HCT116 (cell line): Measurements from ENCODE around the gene PLOD2. TPM values are rescaled to one million over a fixed set of nuclear protein-coding genes. Genes with fewer than 3 reads are reported as not detected.

Experiments
- ATAC-seq: fragments of 200-7000 bp; cut with Tn5 transposase; 2 replicates; pipeline ENCODE4 v1.9.1; 2020; ENCODE audit warnings: mild to moderate bottlenecking, moderate library complexity
- BruUV-seq: library from RNA; stranded (reverse); fragments of 400-500 nt; replicated peaks from 2 replicates; lab custom pipeline; 2021; lab: Mats Ljungman, UMichigan
- CTCF ChIA-PET: fragments of 300-600 bp; sonication (Branson Sonifier 250); formaldehyde crosslinking; loops from one replicate; lab custom pipeline; 2021; ENCODE audit warnings: antibody characterized with exemption; lab: Charles Lee
- POLR2A ChIA-PET: fragments of 300-600, 350-600 bp; sonication (Branson Sonifier 250); formaldehyde crosslinking; loops from one replicate; lab custom pipeline; 2021; ENCODE audit warnings: antibody characterized with exemption; lab: Charles Lee
- RAD21 ChIA-PET, 2 experiments: fragments of 300-600 bp; sonication (Branson Sonifier 250); formaldehyde crosslinking; loops; one replicate each; lab custom pipeline; 2023; ENCODE audit warnings: low total read pairs in 2 of 2; ENCODE audit not compliant: uncharacterized antibody in 2 of 2, unreplicated experiment in 2 of 2, low non-redundant PET in 1 of 2; lab: Charles Lee
- DNase-seq: peaks from one replicate; pipeline ENCODE4 v3.0.0-alpha.2; 2010; ENCODE audit warnings: low read depth, low spot score
- H2AFZ ChIP-seq: fragments of 200-600 bp; shearing (Covaris generic), sonication (generic); 2 replicates; pipeline ENCODE4 v1.6.1; 2017; ENCODE audit warnings: low read depth, mixed run types, mixed read lengths, antibody characterized with exemption, low read length; ENCODE audit not compliant: poor library complexity, severe bottlenecking
- H3K27ac ChIP-seq: 2 replicates; pipeline ENCODE4 v1.5.1; 2012; ENCODE audit warnings: low read depth, low read length
- H3K27me3 ChIP-seq: fragments of 200-600 bp; sonication (generic); 2 replicates; pipeline ENCODE4 v1.6.1; 2016; ENCODE audit warnings: mixed run types, low read length, mixed read lengths; ENCODE audit not compliant: insufficient read depth
- H3K36me3 ChIP-seq, 2 experiments: fragments of 200-500 bp in 1 of 2; fragments of 200-600 bp in 1 of 2; sonication (Bioruptor generic) in 1 of 2; sonication (generic) in 1 of 2; 2 replicates each; pipeline versions ENCODE4 v1.5.1 to v1.6.1; 2014 to 2016; ENCODE audit warnings: low read length in 2 of 2, inconsistent platforms in 1 of 2, mixed read lengths in 1 of 2, mixed run types in 1 of 2; ENCODE audit not compliant: insufficient read depth in 2 of 2, control insufficient read depth in 1 of 2
- H3K4me1 ChIP-seq, 2 experiments: fragments of 200-600 bp in 1 of 2; sonication (generic) in 1 of 2; 2 replicates each; pipeline versions ENCODE4 v1.5.1 to v1.6.1; 2012 to 2017; ENCODE audit warnings: low read length in 2 of 2, inconsistent platforms in 1 of 2, mild to moderate bottlenecking in 1 of 2, mixed read lengths in 1 of 2, mixed run types in 1 of 2, moderate library complexity in 1 of 2; ENCODE audit not compliant: insufficient read depth in 2 of 2, control insufficient read depth in 1 of 2
- H3K4me2 ChIP-seq: fragments of 200-600 bp; sonication (generic); 2 replicates; pipeline ENCODE4 v1.6.1; 2017; ENCODE audit warnings: mixed run types, low read length, mixed read lengths
- H3K4me3 ChIP-seq, 2 experiments: fragments of 200-600 bp in 1 of 2; sonication (generic) in 1 of 2; replicated peaks in 1 of 2; 2 replicates each; pipeline ENCODE4 v1.5.1; 2011 to 2016; ENCODE audit warnings: low read length in 2 of 2, control low read depth in 1 of 2, low read depth in 1 of 2, mild to moderate bottlenecking in 1 of 2, mixed read lengths in 1 of 2, mixed run types in 1 of 2
- H3K79me2 ChIP-seq: fragments of 200-600 bp; sonication (generic); 2 replicates; pipeline ENCODE4 v1.6.1; 2017; ENCODE audit warnings: mild to moderate bottlenecking, mixed run types, low read length, moderate library complexity, mixed read lengths; ENCODE audit not compliant: insufficient read depth
- H3K9ac ChIP-seq: fragments of 200-600 bp; sonication (generic); 2 replicates; pipeline ENCODE4 v1.6.1; 2016; ENCODE audit warnings: low read length, mixed read lengths
- H3K9me2 ChIP-seq: fragments of 200-600 bp; sonication (generic), shearing (Covaris generic); 2 replicates; pipeline ENCODE4 v1.6.1; 2017; ENCODE audit warnings: mixed run types, mild to moderate bottlenecking, moderate library complexity; ENCODE audit not compliant: insufficient read depth
- H3K9me3 ChIP-seq, 2 experiments: fragments of 200-500 bp in 1 of 2; fragments of 200-600 bp in 1 of 2; sonication (Bioruptor generic) in 1 of 2; sonication (generic) in 1 of 2; 2 replicates each; pipeline ENCODE4 v1.6.1; 2014 to 2017; ENCODE audit warnings: low read length in 2 of 2, mixed read lengths in 2 of 2, inconsistent platforms in 1 of 2, low read depth in 1 of 2, mild to moderate bottlenecking in 1 of 2, mixed run types in 1 of 2, moderate library complexity in 1 of 2; ENCODE audit not compliant: control insufficient read depth in 1 of 2, insufficient read depth in 1 of 2
- H4K20me1 ChIP-seq: fragments of 200-600 bp; sonication (generic), shearing (Covaris generic); 2 replicates; pipeline ENCODE4 v1.6.1; 2017; ENCODE audit warnings: mixed run types, mild to moderate bottlenecking, moderate library complexity; ENCODE audit not compliant: insufficient read depth
- ATF3 ChIP-seq: IDR thresholded peaks from 2 replicates; pipeline ENCODE4 v1.6.1; 2012
- CEBPB ChIP-seq: IDR thresholded peaks from 2 replicates; pipeline ENCODE4 v1.6.1; 2012; ENCODE audit warnings: low read depth
- CTCF ChIP-seq, 3 experiments: fragments of 200-600 bp in 1 of 3; sonication (generic) in 1 of 3; IDR thresholded peaks in 2 of 3; conservative IDR thresholded peaks in 1 of 3; 2 replicates each; pipeline ENCODE4 v1.5.1; 2012 to 2017; ENCODE audit warnings: low read depth in 2 of 3, low read length in 2 of 3, antibody characterized with exemption in 1 of 3, borderline replicate concordance in 1 of 3, control low read depth in 1 of 3, mild to moderate bottlenecking in 1 of 3, mixed read lengths in 1 of 3, mixed run types in 1 of 3, moderate library complexity in 1 of 3; ENCODE audit not compliant: insufficient read depth in 1 of 3
- EZH2phosphoT487 ChIP-seq: fragments of 200-600 bp; IDR thresholded peaks from 2 replicates; pipeline ENCODE4 v1.6.1; 2018; ENCODE audit warnings: antibody characterized with exemption, borderline replicate concordance
- FOSL1 ChIP-seq: IDR thresholded peaks from 2 replicates; pipeline ENCODE4 v1.6.1; 2012; ENCODE audit warnings: low read depth
- SIN3A ChIP-seq: IDR thresholded peaks from 2 replicates; pipeline ENCODE4 v1.6.1; 2012; ENCODE audit warnings: low read depth
- YY1 ChIP-seq: IDR thresholded peaks from 2 replicates; pipeline ENCODE4 v1.6.1; 2011; ENCODE audit warnings: low read length, low read depth, moderate library complexity, mild to moderate bottlenecking; ENCODE audit not compliant: insufficient replicate concordance; ENCODE audit errors: extremely low read depth
- ZBTB33 ChIP-seq: IDR thresholded peaks from 2 replicates; pipeline ENCODE4 v1.6.1; 2011; ENCODE audit warnings: mild to moderate bottlenecking, low read length, moderate library complexity; ENCODE audit not compliant: insufficient replicate concordance; ENCODE audit errors: extremely low read depth
- ZFX ChIP-seq: fragments of 450-650 bp; IDR thresholded peaks from 2 replicates; pipeline ENCODE4 v1.6.1; 2017
- ZNF274 ChIP-seq: fragments of 200-500 bp; sonication (Bioruptor generic); IDR thresholded peaks from 2 replicates; pipeline ENCODE4 v1.6.1; 2014; ENCODE audit warnings: mild to moderate bottlenecking, low read depth, low read length, inconsistent platforms
- intact Hi-C: fragments of 100-400 bp; cut with micrococcal nuclease; formaldehyde crosslinking; loops from 2 replicates; pipeline ENCODE4 v1.10.0; 2022
- total RNA-seq: library from RNA; stranded (reverse); gene quantifications from one replicate; pipeline ENCODE4 v1.2.1, GENCODE V29; 2021; ENCODE audit not compliant: unreplicated experiment

The PLOD2 gene
- total RNA-seq, 1 experiment from 2014 or later, result 25.8 TPM

GRCh38 chr3:146033950-146034349 lies 127.0 kb downstream of the PLOD2 start:
- Histone ChIP-seq H3K36me3 (no peaks in the 10 kb centered on the region), H3K79me2 (no peaks in the 10 kb centered on the region), H3K27ac (no peak overlapping the region), H3K9me3 (0 out of 4 replicates have a peak, but pooled peaks cover 0 to 5% of the 10 kb centered on the region in 2 experiments), H3K4me2 (no peak overlapping the region), H3K27me3 (no peaks in the 10 kb centered on the region), H2AFZ (no peak overlapping the region), H3K9ac (no peak overlapping the region), H3K9me2 (no peaks in the 10 kb centered on the region), H3K4me1 (no peaks in the 10 kb centered on the region), H4K20me1 (no peaks in the 10 kb centered on the region), H3K4me3 (no peak overlapping the region)
- ChIA-PET CTCF (interaction anchor here (0.7 kb wide), 1 partner anchor 32 kb away, joined by 3 read pairs; no protein-coding TSS in a partner anchor), RAD21 (no interaction called here), POLR2A (no interaction called here)
- ATAC-seq (no peak), DNase-seq (no peak)
- TF ChIP-seq ZBTB33, result no peak
- TF ChIP-seq ZFX, result no peak
- TF ChIP-seq YY1, result no peak
- TF ChIP-seq SIN3A, result no peak
- no peak for TF ChIP-seq CEBPB
- TF ChIP-seq ATF3, result no peak
- TF ChIP-seq CTCF (IDR thresholded peaks at IDR 0.05 in 2 of 3, conservative IDR thresholded peaks at IDR 0.05 in 1 of 3; ENCODE audit: borderline replicate concordance in 1 of 3, insufficient read depth in 1 of 3, low read depth in 2 of 3, low read length in 2 of 3), result no peak
- TF ChIP-seq EZH2phosphoT487, result no peak
- TF ChIP-seq FOSL1, result no peak
- TF ChIP-seq ZNF274, result no peak
- intact Hi-C loops, result no loop called here
- no TSS peak for BruUV-seq
